NB4 (cell line): ENCODE data around the gene RIMBP3C.
A peak's percentile ranks its signal among the peaks of the same experiment; 100 is the strongest.

Source experiments
- DNase-seq: peaks from one replicate; pipeline ENCODE4 v3.0.0; 2010; ENCODE audit warnings: low read depth
- H3K4me3 ChIP-seq: one replicate; pipeline ENCODE4 v1.5.1; 2011; ENCODE audit warnings: mild to moderate bottlenecking, low read depth, low read length, moderate library complexity
- MYC ChIP-seq: IDR thresholded peaks from 2 replicates; pipeline ENCODE4 v1.6.1; 2011; ENCODE audit warnings: low read depth, low read length
- POLR2A ChIP-seq: IDR thresholded peaks from 2 replicates; pipeline ENCODE4 v1.6.1; 2011; ENCODE audit warnings: mild to moderate bottlenecking; ENCODE audit not compliant: insufficient read length; ENCODE audit errors: extremely low read depth
- TF ChIP-seq, protein P1 (sequence below): IDR thresholded peaks from one replicate; pipeline ENCODE4 v1.5.1; 2012; ENCODE audit warnings: low read depth, low read length
- TF ChIP-seq, protein P2 (sequence below): IDR thresholded peaks from 2 replicates; pipeline ENCODE4 v1.6.1; 2011; ENCODE audit warnings: low read depth, low read length

RIMBP3C gene

DNA sequence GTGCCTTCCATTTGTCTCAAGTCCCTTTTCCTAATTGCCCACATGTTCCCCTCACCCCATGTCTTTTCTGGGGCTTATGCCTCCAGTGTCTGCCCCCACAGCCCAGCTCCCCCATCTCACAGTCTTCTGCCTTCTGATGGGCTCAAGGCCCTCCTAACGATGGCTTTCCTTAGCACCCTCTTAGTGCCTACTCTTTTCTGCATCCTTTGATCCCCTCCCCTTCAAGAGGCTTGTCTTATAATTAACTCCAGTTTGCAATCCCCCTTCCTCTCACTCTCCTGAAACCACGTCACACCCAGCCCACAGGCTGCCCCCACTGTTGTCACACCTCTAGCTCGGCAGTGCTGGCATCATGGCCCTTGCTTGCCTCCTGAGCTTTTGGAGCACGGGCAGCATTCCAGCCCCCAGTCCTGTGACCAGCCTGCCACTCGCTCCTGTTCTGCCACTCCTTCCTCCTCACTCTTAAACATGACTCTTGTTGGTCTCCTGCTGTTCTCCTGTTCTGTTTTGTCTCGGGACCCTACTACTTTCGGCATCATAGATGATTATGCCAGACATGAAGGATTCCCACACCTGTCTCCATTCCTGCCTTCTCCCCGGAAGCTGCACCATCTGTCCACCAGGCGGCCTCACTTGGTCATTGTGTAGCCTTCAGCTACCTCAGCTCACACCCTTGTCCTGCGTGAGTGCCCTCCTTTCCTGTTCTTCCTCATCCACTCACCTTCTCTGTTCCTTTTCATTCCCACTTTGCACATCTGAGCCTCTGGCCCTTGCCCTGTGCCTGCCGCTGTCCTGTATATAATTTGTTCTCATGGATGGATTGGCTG lies 42.4 kb upstream of the RIMBP3C start:
- TF ChIP-seq MYC, result no peak
- TF ChIP-seq, protein P1, sequence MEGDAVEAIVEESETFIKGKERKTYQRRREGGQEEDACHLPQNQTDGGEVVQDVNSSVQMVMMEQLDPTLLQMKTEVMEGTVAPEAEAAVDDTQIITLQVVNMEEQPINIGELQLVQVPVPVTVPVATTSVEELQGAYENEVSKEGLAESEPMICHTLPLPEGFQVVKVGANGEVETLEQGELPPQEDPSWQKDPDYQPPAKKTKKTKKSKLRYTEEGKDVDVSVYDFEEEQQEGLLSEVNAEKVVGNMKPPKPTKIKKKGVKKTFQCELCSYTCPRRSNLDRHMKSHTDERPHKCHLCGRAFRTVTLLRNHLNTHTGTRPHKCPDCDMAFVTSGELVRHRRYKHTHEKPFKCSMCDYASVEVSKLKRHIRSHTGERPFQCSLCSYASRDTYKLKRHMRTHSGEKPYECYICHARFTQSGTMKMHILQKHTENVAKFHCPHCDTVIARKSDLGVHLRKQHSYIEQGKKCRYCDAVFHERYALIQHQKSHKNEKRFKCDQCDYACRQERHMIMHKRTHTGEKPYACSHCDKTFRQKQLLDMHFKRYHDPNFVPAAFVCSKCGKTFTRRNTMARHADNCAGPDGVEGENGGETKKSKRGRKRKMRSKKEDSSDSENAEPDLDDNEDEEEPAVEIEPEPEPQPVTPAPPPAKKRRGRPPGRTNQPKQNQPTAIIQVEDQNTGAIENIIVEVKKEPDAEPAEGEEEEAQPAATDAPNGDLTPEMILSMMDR, result peak; percentile 7
- DNase-seq, result no peak
- H3K4me3 ChIP-seq, result no peak overlapping the region

DNA sequence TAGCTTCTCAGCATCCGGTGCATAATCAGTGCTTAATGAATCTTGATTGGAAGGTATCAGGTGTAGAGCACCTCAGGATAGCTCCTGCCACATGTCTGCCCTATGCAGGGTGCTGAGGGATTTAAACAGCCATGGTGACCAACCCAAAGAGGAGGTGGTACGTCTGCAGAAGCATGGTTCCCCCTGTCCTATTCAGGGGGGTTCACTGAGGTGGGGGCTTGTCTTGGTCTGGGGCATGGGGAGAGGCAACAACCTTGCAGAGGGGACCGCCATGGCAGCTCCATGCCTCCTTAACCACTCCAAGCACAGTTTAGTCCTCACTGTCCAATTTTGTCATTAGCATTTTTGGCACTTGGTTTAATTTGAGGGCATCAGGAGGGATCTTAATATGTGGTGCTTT lies 41.2 kb upstream of the RIMBP3C start:
- DNase-seq, result no peak
- no peak overlapping the region for H3K4me3 ChIP-seq
- TF ChIP-seq, protein P1, result no peak
- TF ChIP-seq, protein P2, sequence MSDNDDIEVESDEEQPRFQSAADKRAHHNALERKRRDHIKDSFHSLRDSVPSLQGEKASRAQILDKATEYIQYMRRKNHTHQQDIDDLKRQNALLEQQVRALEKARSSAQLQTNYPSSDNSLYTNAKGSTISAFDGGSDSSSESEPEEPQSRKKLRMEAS, result no peak
- no peak for TF ChIP-seq MYC
- TF ChIP-seq POLR2A, result no peak

DNA sequence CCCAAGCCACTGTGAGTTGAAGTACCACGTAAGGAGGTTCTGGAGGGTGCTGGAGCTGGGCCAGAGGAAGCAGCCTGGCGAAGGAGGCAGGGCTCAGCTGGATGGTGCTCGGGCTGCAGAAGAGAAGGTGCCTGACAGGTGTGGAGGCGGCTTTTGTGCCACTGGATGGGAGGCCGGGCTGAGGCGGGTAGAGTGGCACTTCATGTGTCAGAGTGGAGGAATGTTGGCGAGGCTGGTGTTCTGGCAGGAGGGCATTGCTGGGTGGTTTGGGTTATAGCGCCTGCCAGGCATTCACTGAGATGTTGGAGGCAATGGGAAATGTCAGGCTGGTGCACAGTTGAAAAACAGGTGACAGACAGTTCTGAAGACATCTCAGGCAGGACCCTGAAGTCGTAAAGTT lies 40.4 kb upstream of the RIMBP3C start:
- DNase-seq, result no peak
- TF ChIP-seq POLR2A (no peak), MYC (no peak)
- TF ChIP-seq, protein P1, result no peak
- TF ChIP-seq, protein P2, result no peak

DNA sequence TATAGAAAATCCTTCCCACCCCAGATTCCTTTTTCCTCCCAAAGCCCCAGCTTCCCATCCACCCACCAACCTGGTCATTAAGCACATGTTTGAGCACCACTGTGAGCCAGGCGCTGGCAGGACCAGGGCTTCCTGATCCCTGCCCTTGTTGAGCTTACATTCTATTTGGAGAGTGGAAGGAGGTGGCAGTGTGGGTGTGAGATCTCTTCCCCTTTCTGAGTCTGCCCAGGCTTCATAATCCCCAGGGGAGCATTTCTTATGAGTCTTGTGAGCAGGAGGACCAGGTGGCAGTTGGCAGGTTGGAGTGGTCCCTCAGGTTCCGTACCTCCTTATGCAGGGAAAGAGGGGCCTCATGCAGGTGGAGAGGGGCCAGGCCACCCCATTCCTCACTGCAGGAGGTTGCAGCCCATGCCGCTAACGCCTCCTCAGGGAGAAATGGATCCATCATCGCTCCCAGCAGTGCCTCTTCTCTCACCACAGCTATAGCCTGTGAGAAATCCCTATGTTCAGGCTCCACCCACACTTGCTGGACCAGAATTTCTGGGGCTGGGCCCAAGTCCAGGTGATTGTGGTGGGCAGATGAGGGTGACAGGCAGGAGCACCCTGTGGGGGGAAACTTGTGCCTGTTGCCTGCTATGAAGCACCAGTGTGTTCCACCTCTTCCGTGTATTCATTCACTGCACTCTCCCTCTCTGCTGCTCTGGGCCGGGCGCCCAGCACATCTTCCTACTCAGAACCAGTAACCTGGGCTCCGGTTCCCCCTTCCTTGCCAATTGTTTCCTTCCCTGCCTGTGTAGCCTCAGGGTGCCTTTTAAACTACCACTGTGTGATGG lies 39.8 kb upstream of the RIMBP3C start:
- DNase-seq, result peak; percentile 78
- TF ChIP-seq POLR2A (no peak), MYC (no peak)
- TF ChIP-seq, protein P1, result no peak
- TF ChIP-seq, protein P2, result no peak
- no peak overlapping the region for H3K4me3 ChIP-seq

More for the DNA sequence above, 40.4 kb upstream of the RIMBP3C start:
- H3K4me3 ChIP-seq, result no peak overlapping the region

DNA sequence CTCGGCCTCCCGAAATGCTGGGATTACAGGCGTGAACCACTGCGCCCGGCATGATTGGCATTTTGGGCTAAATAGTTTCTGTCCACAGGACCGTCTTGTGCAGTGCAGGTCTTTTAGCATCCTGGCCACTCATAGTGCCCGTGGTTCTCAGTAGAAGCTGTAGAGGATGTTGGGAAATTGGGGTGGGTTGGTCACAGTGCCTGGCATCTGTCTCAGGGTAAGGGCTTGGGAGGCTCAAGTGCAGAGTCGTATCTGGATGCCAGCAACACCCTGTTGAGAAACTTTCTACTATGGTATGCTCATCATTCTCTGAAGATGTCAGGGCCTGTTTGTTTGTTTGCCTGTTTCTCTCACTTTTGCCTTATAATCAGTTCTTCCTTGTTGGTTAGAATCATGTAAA lies 38.1 kb upstream of the RIMBP3C start:
- DNase-seq, result no peak
- no peak overlapping the region for H3K4me3 ChIP-seq
- TF ChIP-seq MYC (no peak), POLR2A (no peak)
- TF ChIP-seq, protein P1, result no peak
- TF ChIP-seq, protein P2, result no peak
